ENCODE measurements around the gene STK16. TPM values are rescaled to one million over a fixed set of nuclear protein-coding genes. Genes with fewer than 3 reads are reported as not detected.

The STK16 gene
- total and polyA plus RNA-seq, 4 donors, result 5.8 to 44.3 (median 23.7) TPM

DNA sequence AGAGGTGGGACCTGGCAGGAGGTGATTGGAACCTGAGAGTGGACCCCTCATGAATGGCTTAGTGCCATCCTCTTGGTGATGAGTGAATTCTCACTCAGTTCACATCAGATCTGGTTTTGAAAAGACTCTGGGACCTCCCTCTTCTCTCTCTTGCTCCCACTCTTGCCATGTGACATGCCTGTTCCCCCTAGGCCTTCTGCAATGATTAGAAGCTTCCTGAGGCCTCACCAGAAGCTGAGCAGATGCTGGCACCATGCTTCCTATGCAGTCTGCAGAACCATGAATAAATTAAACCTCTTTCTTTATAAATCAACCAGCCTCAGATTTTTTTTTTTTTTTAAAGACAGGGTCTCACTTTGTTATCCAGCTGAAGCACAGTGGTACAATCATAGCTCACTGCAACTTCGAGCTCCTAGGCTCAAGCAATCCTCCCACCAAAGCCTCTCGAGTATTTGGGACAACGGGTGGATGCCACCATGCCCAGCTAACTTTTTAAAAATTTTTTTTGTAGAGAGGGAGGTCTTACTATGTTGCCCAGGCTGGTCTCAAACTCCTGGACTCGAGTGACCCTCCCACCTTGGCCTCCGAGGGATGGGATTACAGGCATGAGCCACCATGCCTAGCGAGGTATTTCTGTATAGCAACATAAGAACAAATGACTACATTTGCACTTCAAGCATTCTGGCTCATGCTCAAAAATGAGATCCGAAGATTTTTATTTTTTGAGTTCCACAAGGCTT lies 40.7 kb upstream of the STK16 start:
- Histone ChIP-seq H3K27ac (ENCODE audit: low read depth in 1 of 2, low read length in 2 of 2) (no peak overlapping the region), H3K4me3 (ENCODE audit: low read depth in 1 of 3, low read length in 3 of 3) (no peak overlapping the region), H3K36me3 (ENCODE audit: control insufficient read depth in 4 of 4, insufficient read depth in 3 of 4, low read depth in 1 of 4, low read length in 3 of 4) (peaks cover 0 to 6% (median 3%) of the 10 kb centered on the region in 4 donors), H3K27me3 (ENCODE audit: control insufficient read depth in 4 of 4, insufficient read depth in 4 of 4, low read length in 3 of 4) (no peaks in the 10 kb centered on the region), H3K9me3 (ENCODE audit: control insufficient read depth in 4 of 4, low read length in 3 of 4) (no peaks in the 10 kb centered on the region), H3K4me1 (ENCODE audit: control insufficient read depth in 4 of 4, insufficient read depth in 4 of 4, low read length in 3 of 4) (peaks cover 3 to 26% (median 23%) of the 10 kb centered on the region in 4 donors), H3K9ac (ENCODE audit: low read depth in 1 of 2, low read length in 2 of 2) (no peak overlapping the region)
- TF ChIP-seq RAD21 (IDR thresholded peaks at IDR 0.05) (no peak), HNF4A (conservative IDR thresholded peaks at IDR 0.05) (no peak), HNF4G (IDR thresholded peaks at IDR 0.05) (no peak), GABPA (IDR thresholded peaks at IDR 0.05 in 1 of 2, conservative IDR thresholded peaks at IDR 0.05 in 1 of 2) (no peak), CTCF (IDR thresholded peaks at IDR 0.05; ENCODE audit: low read depth, low read length, missing input control) (no peak), RXRA (IDR thresholded peaks at IDR 0.05) (no peak), FOXA1 (IDR thresholded peaks at IDR 0.05) (no peak), JUND (IDR thresholded peaks at IDR 0.05) (no peak), TAF1 (conservative IDR thresholded peaks at IDR 0.05) (no peak), MAX (IDR thresholded peaks at IDR 0.05) (no peak)
- TF ChIP-seq, protein P1, sequence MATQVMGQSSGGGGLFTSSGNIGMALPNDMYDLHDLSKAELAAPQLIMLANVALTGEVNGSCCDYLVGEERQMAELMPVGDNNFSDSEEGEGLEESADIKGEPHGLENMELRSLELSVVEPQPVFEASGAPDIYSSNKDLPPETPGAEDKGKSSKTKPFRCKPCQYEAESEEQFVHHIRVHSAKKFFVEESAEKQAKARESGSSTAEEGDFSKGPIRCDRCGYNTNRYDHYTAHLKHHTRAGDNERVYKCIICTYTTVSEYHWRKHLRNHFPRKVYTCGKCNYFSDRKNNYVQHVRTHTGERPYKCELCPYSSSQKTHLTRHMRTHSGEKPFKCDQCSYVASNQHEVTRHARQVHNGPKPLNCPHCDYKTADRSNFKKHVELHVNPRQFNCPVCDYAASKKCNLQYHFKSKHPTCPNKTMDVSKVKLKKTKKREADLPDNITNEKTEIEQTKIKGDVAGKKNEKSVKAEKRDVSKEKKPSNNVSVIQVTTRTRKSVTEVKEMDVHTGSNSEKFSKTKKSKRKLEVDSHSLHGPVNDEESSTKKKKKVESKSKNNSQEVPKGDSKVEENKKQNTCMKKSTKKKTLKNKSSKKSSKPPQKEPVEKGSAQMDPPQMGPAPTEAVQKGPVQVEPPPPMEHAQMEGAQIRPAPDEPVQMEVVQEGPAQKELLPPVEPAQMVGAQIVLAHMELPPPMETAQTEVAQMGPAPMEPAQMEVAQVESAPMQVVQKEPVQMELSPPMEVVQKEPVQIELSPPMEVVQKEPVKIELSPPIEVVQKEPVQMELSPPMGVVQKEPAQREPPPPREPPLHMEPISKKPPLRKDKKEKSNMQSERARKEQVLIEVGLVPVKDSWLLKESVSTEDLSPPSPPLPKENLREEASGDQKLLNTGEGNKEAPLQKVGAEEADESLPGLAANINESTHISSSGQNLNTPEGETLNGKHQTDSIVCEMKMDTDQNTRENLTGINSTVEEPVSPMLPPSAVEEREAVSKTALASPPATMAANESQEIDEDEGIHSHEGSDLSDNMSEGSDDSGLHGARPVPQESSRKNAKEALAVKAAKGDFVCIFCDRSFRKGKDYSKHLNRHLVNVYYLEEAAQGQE (IDR thresholded peaks at IDR 0.05), result no peak
- TF ChIP-seq, protein P2, sequence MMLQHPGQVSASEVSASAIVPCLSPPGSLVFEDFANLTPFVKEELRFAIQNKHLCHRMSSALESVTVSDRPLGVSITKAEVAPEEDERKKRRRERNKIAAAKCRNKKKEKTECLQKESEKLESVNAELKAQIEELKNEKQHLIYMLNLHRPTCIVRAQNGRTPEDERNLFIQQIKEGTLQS (IDR thresholded peaks at IDR 0.05), result no peak
- TF ChIP-seq, protein P3, sequence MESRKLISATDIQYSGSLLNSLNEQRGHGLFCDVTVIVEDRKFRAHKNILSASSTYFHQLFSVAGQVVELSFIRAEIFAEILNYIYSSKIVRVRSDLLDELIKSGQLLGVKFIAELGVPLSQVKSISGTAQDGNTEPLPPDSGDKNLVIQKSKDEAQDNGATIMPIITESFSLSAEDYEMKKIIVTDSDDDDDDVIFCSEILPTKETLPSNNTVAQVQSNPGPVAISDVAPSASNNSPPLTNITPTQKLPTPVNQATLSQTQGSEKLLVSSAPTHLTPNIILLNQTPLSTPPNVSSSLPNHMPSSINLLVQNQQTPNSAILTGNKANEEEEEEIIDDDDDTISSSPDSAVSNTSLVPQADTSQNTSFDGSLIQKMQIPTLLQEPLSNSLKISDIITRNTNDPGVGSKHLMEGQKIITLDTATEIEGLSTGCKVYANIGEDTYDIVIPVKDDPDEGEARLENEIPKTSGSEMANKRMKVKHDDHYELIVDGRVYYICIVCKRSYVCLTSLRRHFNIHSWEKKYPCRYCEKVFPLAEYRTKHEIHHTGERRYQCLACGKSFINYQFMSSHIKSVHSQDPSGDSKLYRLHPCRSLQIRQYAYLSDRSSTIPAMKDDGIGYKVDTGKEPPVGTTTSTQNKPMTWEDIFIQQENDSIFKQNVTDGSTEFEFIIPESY (IDR thresholded peaks at IDR 0.05), result no peak
- DNase-seq (ENCODE audit: low spot score), result peak; percentile 17
- WGBS, result 97% methylated on average over 7 of the region's 7 CpGs

DNA sequence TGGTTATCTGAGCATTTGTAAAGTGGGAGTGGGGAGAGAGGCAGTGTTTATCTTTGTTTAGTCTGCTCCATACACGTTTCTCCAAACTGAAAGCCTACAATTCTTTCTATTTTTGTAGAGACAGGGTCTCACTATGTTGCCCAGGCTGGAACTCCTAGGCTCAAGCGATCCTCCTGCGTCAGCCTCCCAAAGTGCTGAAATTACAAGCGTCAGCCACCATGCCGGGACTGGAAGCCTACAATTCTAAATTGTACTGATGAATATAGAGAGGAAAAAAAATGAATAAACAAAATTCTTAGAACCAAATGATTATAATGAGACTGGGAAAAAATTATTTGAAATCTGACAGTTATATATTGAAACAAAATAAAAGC lies 40.1 kb upstream of the STK16 start:
- no peaks in the 10 kb centered on the region for H3K9me3 ChIP-seq (ENCODE audit: control insufficient read depth in 4 of 4, low read length in 3 of 4)
- H3K27ac ChIP-seq (ENCODE audit: low read depth in 1 of 2, low read length in 2 of 2), result no peak overlapping the region
- peaks cover 0 to 10% (median 5%) of the 10 kb centered on the region in 4 donors for H3K36me3 ChIP-seq (ENCODE audit: control insufficient read depth in 4 of 4, insufficient read depth in 3 of 4, low read depth in 1 of 4, low read length in 3 of 4)
- H3K9ac ChIP-seq (ENCODE audit: low read depth in 1 of 2, low read length in 2 of 2), result no peak overlapping the region
- peaks cover 3 to 26% (median 23%) of the 10 kb centered on the region in 4 donors for H3K4me1 ChIP-seq (ENCODE audit: control insufficient read depth in 4 of 4, insufficient read depth in 4 of 4, low read length in 3 of 4)
- 89% methylated on average over 5 of the region's 5 CpGs for WGBS
- H3K4me3 ChIP-seq (ENCODE audit: low read depth in 1 of 3, low read length in 3 of 3), result no peak overlapping the region
- no peak for DNase-seq (ENCODE audit: low spot score)
- no peaks in the 10 kb centered on the region for H3K27me3 ChIP-seq (ENCODE audit: control insufficient read depth in 4 of 4, insufficient read depth in 4 of 4, low read length in 3 of 4)
- TF ChIP-seq, protein P2 (IDR thresholded peaks at IDR 0.05), result no peak
- TF ChIP-seq, protein P1 (IDR thresholded peaks at IDR 0.05), result no peak
- TF ChIP-seq RAD21 (IDR thresholded peaks at IDR 0.05), result no peak
- TF ChIP-seq FOXA1 (IDR thresholded peaks at IDR 0.05), result no peak
- TF ChIP-seq HNF4G (IDR thresholded peaks at IDR 0.05), result no peak
- no peak for TF ChIP-seq SP1 (IDR thresholded peaks at IDR 0.05)
- TF ChIP-seq TAF1 (conservative IDR thresholded peaks at IDR 0.05), result no peak
- TF ChIP-seq FOXA2 (IDR thresholded peaks at IDR 0.05), result no peak
- TF ChIP-seq, protein P3 (IDR thresholded peaks at IDR 0.05), result no peak
- TF ChIP-seq MAX (IDR thresholded peaks at IDR 0.05), result no peak
- no peak for TF ChIP-seq GABPA (IDR thresholded peaks at IDR 0.05 in 1 of 2, conservative IDR thresholded peaks at IDR 0.05 in 1 of 2)

Data from liver (tissue), 9 donors.